Measurements from ENCODE around the gene SERPINI2.

DNA sequence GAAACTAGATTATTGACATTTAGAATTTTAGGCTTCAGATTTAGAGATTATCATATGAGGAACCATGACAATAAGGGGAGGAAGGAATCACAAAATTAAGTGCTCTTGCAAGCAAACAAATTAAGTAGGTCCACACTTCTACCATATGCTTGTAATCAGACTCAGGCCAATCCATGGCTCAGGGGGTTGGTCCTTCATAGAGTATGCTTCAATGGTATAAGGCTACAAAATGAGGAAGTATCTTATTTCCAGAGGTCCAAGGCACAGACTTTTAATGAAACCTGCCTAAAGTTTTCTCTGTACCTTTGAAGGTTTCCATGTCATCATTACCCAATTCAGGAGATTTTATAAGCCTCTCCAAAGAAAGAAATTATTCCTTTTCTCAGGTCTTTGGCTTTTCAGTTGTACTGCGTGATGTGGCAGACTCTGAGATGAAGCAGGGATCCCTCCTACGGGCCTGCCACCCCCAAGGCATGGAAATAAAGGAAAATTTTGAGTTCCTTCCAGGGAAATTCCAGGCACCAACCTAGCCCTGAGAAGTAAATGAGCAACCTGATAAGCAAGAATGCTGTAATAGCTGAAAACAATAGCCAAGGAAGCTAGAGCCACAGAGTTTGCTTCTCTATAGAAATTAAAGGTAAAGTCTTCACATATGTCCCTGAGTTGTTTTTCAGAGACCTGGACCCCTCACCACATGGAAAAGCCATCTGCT, 36.3 kb downstream of the SERPINI2 start:
- TF ChIP-seq IKZF1 (IDR thresholded peaks at IDR 0.05) (no peak), ZNF251 (CRISPR knock-in tag; IDR thresholded peaks at IDR 0.05) (no peak), ZNF670 (CRISPR knock-in tag; IDR thresholded peaks at IDR 0.05; ENCODE audit: borderline replicate concordance) (no peak), NBN (conservative IDR thresholded peaks at IDR 0.05) (no peak), NFATC3 (CRISPR knock-in tag; IDR thresholded peaks at IDR 0.05) (no peak), RFX5 (IDR thresholded peaks at IDR 0.05; ENCODE audit: low read depth, low read length) (no peak), RAD51 (IDR thresholded peaks at IDR 0.05; ENCODE audit: borderline replicate concordance) (no peak), MYC (CRISPR knock-in tag; IDR thresholded peaks at IDR 0.05; ENCODE audit: borderline replicate concordance) (no peak), CTCF (CRISPR knock-in tag; IDR thresholded peaks at IDR 0.05) (no peak), LCORL (IDR thresholded peaks at IDR 0.05) (no peak), LCORL (CRISPR knock-in tag; IDR thresholded peaks at IDR 0.05) (no peak), RAD21 (CRISPR knock-in tag; IDR thresholded peaks at IDR 0.05) (no peak)
